H1 (cell line): Measurements from ENCODE around the gene TEX29. TPM values are rescaled to one million over a fixed set of nuclear protein-coding genes. Genes with fewer than 3 reads are reported as not detected.
A peak's percentile ranks its signal among the peaks of the same experiment; 100 is the strongest.

ENCODE experiments used
- CTCF ChIA-PET: fragments of 300-600 bp; sonication (Branson Sonifier 250); formaldehyde crosslinking; loops from one replicate; lab custom pipeline; 2021; ENCODE audit not compliant: partially characterized antibody; lab: Charles Lee
- POLR2A ChIA-PET: fragments of 300-600 bp; sonication (Branson Sonifier 250); formaldehyde crosslinking; loops from one replicate; lab custom pipeline; 2021; ENCODE audit warnings: inconsistent platforms; ENCODE audit not compliant: partially characterized antibody; lab: Charles Lee
- DNase-seq, 2 experiments: peaks; one replicate each; pipeline versions ENCODE4 v3.0.0 to v3.0.0-alpha.2; 2010 to 2022; ENCODE audit warnings: low spot score in 2 of 2, low read depth in 1 of 2, mixed read lengths in 1 of 2
- FAIRE-seq: peaks from 2 replicates; lab custom pipeline; 2011; peaks lifted over from hg19 to GRCh38; lab: Jason Lieb, UNC
- H2AFZ ChIP-seq: 2 replicates; pipeline ENCODE4 v1.8.1; 2012; ENCODE audit warnings: low read length, inconsistent platforms
- H2AK5ac ChIP-seq: 2 replicates; pipeline ENCODE4 v1.6.1; 2013; ENCODE audit warnings: low read depth, low read length
- H2BK120ac ChIP-seq: replicated peaks from 2 replicates; pipeline ENCODE3; 2013; ENCODE audit warnings: low read depth, low read length, inconsistent platforms
- H2BK12ac ChIP-seq: 2 replicates; pipeline ENCODE4 v1.6.1; 2013; ENCODE audit warnings: low read depth, low read length
- H2BK15ac ChIP-seq: 2 replicates; pipeline ENCODE4 v1.6.1; 2013; ENCODE audit warnings: low read length
- H2BK20ac ChIP-seq: 2 replicates; pipeline ENCODE4 v1.6.1; 2013; ENCODE audit warnings: low read length
- H2BK5ac ChIP-seq: 2 replicates; pipeline ENCODE4 v1.6.1; 2013; ENCODE audit warnings: low read depth, low read length
- H3K14ac ChIP-seq: 2 replicates; pipeline ENCODE4 v1.6.1; 2013; ENCODE audit warnings: inconsistent platforms; ENCODE audit not compliant: insufficient read length
- H3K18ac ChIP-seq: 2 replicates; pipeline ENCODE4 v1.6.1; 2013; ENCODE audit warnings: low read length; ENCODE audit errors: extremely low read depth
- H3K23ac ChIP-seq: 2 replicates; pipeline ENCODE4 v1.6.1; 2013; ENCODE audit warnings: inconsistent platforms; ENCODE audit not compliant: insufficient read length
- H3K23me2 ChIP-seq: 2 replicates; pipeline ENCODE4 v1.6.1; 2013; ENCODE audit warnings: low read depth, low read length
- H3K27ac ChIP-seq: 2 replicates; pipeline ENCODE4 v1.6.1; 2011; ENCODE audit warnings: low read depth, low read length, inconsistent platforms
- H3K27me3 ChIP-seq, 4 experiments: replicated peaks in 1 of 4; 1 replicate in 1 of 4; 2 replicates in 3 of 4; pipeline versions ENCODE4 v1.6.1 to v1.8.1; 2011 to 2013; ENCODE audit warnings: low read length in 3 of 4, mild to moderate bottlenecking in 3 of 4, inconsistent platforms in 2 of 4, mixed read lengths in 2 of 4, moderate library complexity in 1 of 4; ENCODE audit not compliant: control insufficient read depth in 3 of 4, insufficient read depth in 3 of 4; ENCODE audit errors: extremely low read depth in 1 of 4
- H3K36me3 ChIP-seq, 4 experiments: 2 replicates each; pipeline versions ENCODE4 v1.6.1 to v1.8.1; 2011 to 2013; ENCODE audit warnings: mild to moderate bottlenecking in 4 of 4, low read length in 3 of 4, moderate library complexity in 2 of 4, control low read depth in 1 of 4, inconsistent platforms in 1 of 4; ENCODE audit not compliant: insufficient read depth in 4 of 4, control insufficient read depth in 2 of 4
- H3K4ac ChIP-seq: replicated peaks from 2 replicates; pipeline ENCODE3; 2013; ENCODE audit warnings: low read length, low read depth, mixed read lengths, inconsistent platforms; ENCODE audit not compliant: insufficient read length
- H3K4me1 ChIP-seq, 4 experiments: replicated peaks in 1 of 4; 1 replicate in 1 of 4; 2 replicates in 3 of 4; pipeline versions ENCODE4 v1.6.1 to v1.8.1; 2011 to 2013; ENCODE audit warnings: low read length in 3 of 4, inconsistent platforms in 2 of 4, mixed read lengths in 1 of 4; ENCODE audit not compliant: insufficient read depth in 4 of 4, control insufficient read depth in 3 of 4
- H3K4me2 ChIP-seq, 2 experiments: 2 replicates each; pipeline versions ENCODE4 v1.6.1 to v1.8.1; 2011 to 2013; ENCODE audit warnings: low read depth in 2 of 2, low read length in 2 of 2, control low read depth in 1 of 2, inconsistent platforms in 1 of 2, mild to moderate bottlenecking in 1 of 2; ENCODE audit not compliant: insufficient read depth in 1 of 2
- H3K4me3 ChIP-seq, 4 experiments: fragments of 200-600, 300-600 bp in 1 of 4; sonication (generic), shearing (Covaris generic), sonication (Bioruptor Twin) in 1 of 4; 2 replicates each; pipeline versions ENCODE4 v1.5.1 to v1.8.1; 2011 to 2016; ENCODE audit warnings: low read length in 4 of 4, low read depth in 3 of 4, control low read depth in 2 of 4, inconsistent platforms in 2 of 4, mild to moderate bottlenecking in 2 of 4, mixed read lengths in 1 of 4, moderate library complexity in 1 of 4; ENCODE audit not compliant: insufficient read depth in 2 of 4; ENCODE audit errors: extremely low read depth in 1 of 4
- H3K56ac ChIP-seq: replicated peaks from 2 replicates; pipeline ENCODE3; 2013; ENCODE audit warnings: low read depth, mild to moderate bottlenecking, mixed read lengths, low read length, inconsistent platforms; ENCODE audit not compliant: insufficient read length
- H3K79me1 ChIP-seq: 2 replicates; pipeline ENCODE4 v1.6.1; 2013; ENCODE audit warnings: low read depth, low read length, control low read depth
- H3K79me2 ChIP-seq, 2 experiments: 2 replicates each; pipeline versions ENCODE4 v1.6.1 to v1.8.1; 2012 to 2013; ENCODE audit warnings: low read length in 2 of 2, mild to moderate bottlenecking in 2 of 2, inconsistent platforms in 1 of 2; ENCODE audit not compliant: insufficient read depth in 2 of 2, control insufficient read depth in 1 of 2
- H3K9ac ChIP-seq, 4 experiments: replicated peaks in 1 of 4; 1 replicate in 1 of 4; 2 replicates in 3 of 4; pipeline versions ENCODE4 v1.6.1 to v1.8.1; 2011 to 2013; ENCODE audit warnings: low read depth in 3 of 4, low read length in 3 of 4, control low read depth in 2 of 4, mild to moderate bottlenecking in 2 of 4, moderate library complexity in 2 of 4, inconsistent platforms in 1 of 4; ENCODE audit errors: extremely low read depth in 1 of 4
- H3K9me3 ChIP-seq, 2 experiments: 2 replicates each; pipeline versions ENCODE4 v1.6.1 to v1.8.1; 2012 to 2013; ENCODE audit warnings: mild to moderate bottlenecking in 2 of 2, moderate library complexity in 2 of 2, control low read depth in 1 of 2, inconsistent platforms in 1 of 2, low read depth in 1 of 2, low read length in 1 of 2, mixed read lengths in 1 of 2; ENCODE audit not compliant: insufficient read depth in 2 of 2
- H4K20me1 ChIP-seq, 2 experiments: replicated peaks in 1 of 2; 2 replicates each; pipeline versions ENCODE3 to v1.8.1; 2011 to 2013; ENCODE audit warnings: inconsistent platforms in 2 of 2, low read length in 2 of 2, mild to moderate bottlenecking in 1 of 2; ENCODE audit not compliant: insufficient read depth in 2 of 2, control insufficient read depth in 1 of 2
- H4K5ac ChIP-seq: 2 replicates; pipeline ENCODE4 v1.6.1; 2013; ENCODE audit warnings: low read length, low read depth, mixed read lengths, inconsistent platforms; ENCODE audit not compliant: insufficient read length
- H4K8ac ChIP-seq: 2 replicates; pipeline ENCODE4 v1.8.0; 2013; ENCODE audit warnings: mild to moderate bottlenecking, moderate library complexity, low read length, inconsistent platforms; ENCODE audit not compliant: insufficient read depth; ENCODE audit errors: extremely low read depth
- H4K91ac ChIP-seq: replicated peaks from 2 replicates; pipeline ENCODE3; 2013; ENCODE audit warnings: low read length, mixed read lengths, inconsistent platforms; ENCODE audit not compliant: insufficient read length
- ASH2L ChIP-seq: fragments of 200-600, 300-600 bp; sonication (generic); IDR thresholded peaks from one replicate; pipeline ENCODE4 v1.7.1; 2017; ENCODE audit warnings: low read length
- CBX5 ChIP-seq: fragments of 300-800, 300-1000 bp; sonication (generic); IDR thresholded peaks from 2 replicates; pipeline ENCODE4 v1.7.1; 2016; ENCODE audit warnings: antibody characterized with exemption, low read length, low read depth
- EGR1 ChIP-seq: IDR thresholded peaks from 2 replicates; pipeline ENCODE4 v1.6.1; 2011; ENCODE audit warnings: low read depth, low read length, borderline replicate concordance
- EZH2 ChIP-seq: fragments of 200-600 bp; sonication (generic); IDR thresholded peaks from 2 replicates; pipeline ENCODE4 v1.7.1; 2012; ENCODE audit warnings: low read depth, mild to moderate bottlenecking, moderate library complexity, low read length, inconsistent platforms; ENCODE audit not compliant: severe bottlenecking
- NANOG ChIP-seq: IDR thresholded peaks from 2 replicates; pipeline ENCODE4 v1.6.1; 2011; ENCODE audit warnings: low read length, low read depth, mild to moderate bottlenecking, inconsistent platforms; ENCODE audit not compliant: insufficient read depth, poor library complexity, severe bottlenecking
- POLR2A ChIP-seq, 2 experiments: IDR thresholded peaks; 1 replicate in 1 of 2; 2 replicates in 1 of 2; pipeline ENCODE4 v1.6.1; 2011; ENCODE audit warnings: low read depth in 2 of 2, low read length in 2 of 2, mild to moderate bottlenecking in 2 of 2; ENCODE audit errors: control extremely low read depth in 1 of 2
- POLR2AphosphoS5 ChIP-seq: IDR thresholded peaks from 2 replicates; pipeline ENCODE4 v1.6.1; 2011; ENCODE audit warnings: low read depth, low read length
- RNF2 ChIP-seq: fragments of 200-900, 300-1000 bp; sonication (generic); IDR thresholded peaks from 2 replicates; pipeline ENCODE4 v1.7.1; 2016; ENCODE audit warnings: borderline replicate concordance, low read depth, mild to moderate bottlenecking, antibody characterized with exemption, low read length; ENCODE audit not compliant: poor library complexity, severe bottlenecking; ENCODE audit errors: missing control alignments
- SIRT6 ChIP-seq: IDR thresholded peaks from one replicate; pipeline ENCODE4 v1.7.1; 2012; ENCODE audit warnings: low read length, inconsistent platforms
- TBP ChIP-seq: IDR thresholded peaks from 2 replicates; pipeline ENCODE4 v1.6.1; 2011; ENCODE audit warnings: low read depth, low read length, improper control_type of control experiment
- WGBS, 2 experiments: shearing (Covaris generic) in 1 of 2; methylation state at CpG; one replicate each; pipeline versions ENCODE4 v1.1.6 to v1.1.7; 2013 to 2015; ENCODE audit warnings: low lambda C conversion rate in 2 of 2, mixed read lengths in 2 of 2, inconsistent platforms in 1 of 2, low coverage in 1 of 2, missing lambda C conversion rate in 1 of 2; ENCODE audit not compliant: insufficient replicate concordance in 2 of 2, insufficient coverage in 1 of 2, insufficient read length in 1 of 2; ENCODE audit errors: extremely low coverage in 1 of 2, missing lambda C conversion rate in 1 of 2; 5-methylcytosine and 5-hydroxymethylcytosine counted together
- polyA plus RNA-seq, 7 experiments: library from polyadenylated mRNA; depleted of rRNA in 3 of 7; stranded (reverse) in 5 of 7; unstranded in 2 of 7; fragments of >200 nt in 5 of 7; fragments of 200-250 nt in 2 of 7; gene quantifications; 1 replicate in 5 of 7; 2 replicates in 1 of 7; 4 replicates in 1 of 7; pipeline versions ENCODE4 v1.2.1 to v1.2.3, GENCODE V29; 2011 to 2013; ENCODE audit warnings: missing spikeins in 2 of 7, mixed read lengths in 2 of 7
- total RNA-seq: library from RNA; stranded (reverse); fragmentation: NEBNext Ultra II Directional; extraction: Animal tissue kit (Norgen Biotek cat#: 25700); gene quantifications from 2 replicates; pipeline ENCODE4 v1.2.1, GENCODE V29; 2021
- TF ChIP-seq, protein P1 (sequence below), 3 experiments: IDR thresholded peaks; 1 replicate in 2 of 3; 2 replicates in 1 of 3; pipeline versions ENCODE4 v1.5.1 to v1.6.1; 2011; ENCODE audit warnings: low read length in 3 of 3, mild to moderate bottlenecking in 3 of 3, inconsistent platforms in 2 of 3, low read depth in 1 of 3, moderate library complexity in 1 of 3; ENCODE audit not compliant: insufficient read depth in 1 of 3; ENCODE audit errors: control extremely low read depth in 1 of 3
- TF ChIP-seq, protein P2 (sequence below): IDR thresholded peaks from 2 replicates; pipeline ENCODE4 v1.6.1; 2012; ENCODE audit warnings: inconsistent platforms

TEX29 gene
- total and polyA plus RNA-seq, 2 of the 8 experiments (the other 6 are each of a cell fraction or from before 2014, with no cell fraction given), result 0.08 TPM; not detected in 1

DNA sequence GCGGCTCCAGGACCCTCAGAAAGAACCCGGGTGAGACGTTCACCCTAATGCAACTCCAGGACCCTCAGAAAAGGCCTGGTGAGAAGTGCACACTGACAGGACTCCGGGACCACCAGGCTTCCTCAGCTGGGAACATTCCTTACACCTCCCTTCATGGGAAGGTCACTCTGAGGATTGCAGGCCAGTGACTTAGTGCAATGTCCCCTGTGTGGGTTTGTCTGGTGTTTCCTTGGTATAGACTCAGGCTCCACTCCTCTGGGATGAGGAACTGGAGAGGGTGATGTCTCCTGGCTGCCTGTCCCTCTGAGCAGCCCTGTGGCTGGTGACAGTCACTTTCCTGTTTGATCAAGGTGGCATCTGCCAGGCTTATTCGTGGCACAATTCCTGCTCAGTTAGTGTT is 49.7 kb downstream of the TEX29 start:
- H2AK5ac ChIP-seq, result no peak overlapping the region
- no peak overlapping the region for H3K4ac ChIP-seq

More for the DNA sequence above, 49.7 kb downstream of the TEX29 start:
- Histone ChIP-seq H2BK15ac (no peak overlapping the region), H3K36me3 (no peaks in the 10 kb centered on the region), H4K20me1 (no peaks in the 10 kb centered on the region), H3K14ac (no peak overlapping the region), H4K5ac (no peak overlapping the region), H3K18ac (no peak overlapping the region), H3K9me3 (no peaks in the 10 kb centered on the region), H3K56ac (no peak overlapping the region), H3K23me2 (no peaks in the 10 kb centered on the region), H2AFZ (no peak overlapping the region), H3K9ac (no peak overlapping the region), H4K91ac (no peak overlapping the region), H3K79me1 (no peaks in the 10 kb centered on the region; the same call in 1 of the 2 replicates), H2BK5ac (no peak overlapping the region), H3K4me2 (no peak overlapping the region), H2BK12ac (no peak overlapping the region), H3K79me2 (no peaks in the 10 kb centered on the region), H4K8ac (no peak overlapping the region), H3K4me3 (no peak overlapping the region), H2BK120ac (no peak overlapping the region), H3K27me3 (no peaks in the 10 kb centered on the region), H3K4me1 (no peaks in the 10 kb centered on the region; a peak in 1 of 7 replicates), H2BK20ac (no peak overlapping the region), H3K23ac (no peak overlapping the region), H3K27ac (no peak overlapping the region)
- CTCF ChIA-PET, result no interaction called here
- TF ChIP-seq ASH2L, result no peak
- no peak for TF ChIP-seq POLR2A (IDR thresholded peaks at IDR 0.05; ENCODE audit: control extremely low read depth in 1 of 2, low read depth in 2 of 2, low read length in 2 of 2)
- TF ChIP-seq RNF2, result no peak
- TF ChIP-seq POLR2AphosphoS5, result no peak
- TF ChIP-seq, protein P1, sequence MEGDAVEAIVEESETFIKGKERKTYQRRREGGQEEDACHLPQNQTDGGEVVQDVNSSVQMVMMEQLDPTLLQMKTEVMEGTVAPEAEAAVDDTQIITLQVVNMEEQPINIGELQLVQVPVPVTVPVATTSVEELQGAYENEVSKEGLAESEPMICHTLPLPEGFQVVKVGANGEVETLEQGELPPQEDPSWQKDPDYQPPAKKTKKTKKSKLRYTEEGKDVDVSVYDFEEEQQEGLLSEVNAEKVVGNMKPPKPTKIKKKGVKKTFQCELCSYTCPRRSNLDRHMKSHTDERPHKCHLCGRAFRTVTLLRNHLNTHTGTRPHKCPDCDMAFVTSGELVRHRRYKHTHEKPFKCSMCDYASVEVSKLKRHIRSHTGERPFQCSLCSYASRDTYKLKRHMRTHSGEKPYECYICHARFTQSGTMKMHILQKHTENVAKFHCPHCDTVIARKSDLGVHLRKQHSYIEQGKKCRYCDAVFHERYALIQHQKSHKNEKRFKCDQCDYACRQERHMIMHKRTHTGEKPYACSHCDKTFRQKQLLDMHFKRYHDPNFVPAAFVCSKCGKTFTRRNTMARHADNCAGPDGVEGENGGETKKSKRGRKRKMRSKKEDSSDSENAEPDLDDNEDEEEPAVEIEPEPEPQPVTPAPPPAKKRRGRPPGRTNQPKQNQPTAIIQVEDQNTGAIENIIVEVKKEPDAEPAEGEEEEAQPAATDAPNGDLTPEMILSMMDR (IDR thresholded peaks at IDR 0.05; ENCODE audit: control extremely low read depth in 1 of 3, insufficient read depth in 1 of 3, low read depth in 1 of 3, low read length in 3 of 3), result no peak
- no peak for TF ChIP-seq TBP
- TF ChIP-seq SIRT6, result no peak
- TF ChIP-seq, protein P2, sequence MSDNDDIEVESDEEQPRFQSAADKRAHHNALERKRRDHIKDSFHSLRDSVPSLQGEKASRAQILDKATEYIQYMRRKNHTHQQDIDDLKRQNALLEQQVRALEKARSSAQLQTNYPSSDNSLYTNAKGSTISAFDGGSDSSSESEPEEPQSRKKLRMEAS, result no peak
- TF ChIP-seq EZH2, result no peak
- TF ChIP-seq NANOG, result no peak
- no peak for TF ChIP-seq CBX5
- TF ChIP-seq EGR1, result no peak
- POLR2A ChIA-PET, result no interaction called here
- 88% methylated on average over 5 of the region's 5 CpGs; no CpG with 5 or more reads in 1 of the 2 experiments for WGBS, 2 experiments
- DNase-seq, result peak in 1 of 2 experiments; percentile 26
- FAIRE-seq, result no peak
